Ovary (tissue), 9 donors: ENCODE results near the gene C8A. TPM values are rescaled to one million over a fixed set of nuclear protein-coding genes. Genes with fewer than 3 reads are reported as not detected.

Experiments
- DNase-seq, 5 donors: peaks; one replicate each; pipeline ENCODE4 v3.0.0-alpha.2; 2019 to 2020
- H3K27ac ChIP-seq, 2 donors: fragments of 200-600 bp; one replicate each; pipeline versions ENCODE4 v1.5.1 to v1.8.0; 2019 to 2022
- H3K27me3 ChIP-seq: fragments of 200-600 bp; one replicate; pipeline ENCODE4 v1.8.0; 2022
- H3K36me3 ChIP-seq: fragments of 200-600 bp; sonication (generic); one replicate; pipeline ENCODE4 v1.5.1; 2019
- H3K4me1 ChIP-seq: one replicate; pipeline ENCODE4 v1.8.1; 2013; ENCODE audit warnings: mild to moderate bottlenecking, moderate library complexity; ENCODE audit not compliant: insufficient read depth
- H3K4me3 ChIP-seq: fragments of 200-600 bp; sonication (generic); one replicate; pipeline ENCODE4 v1.5.1; 2017
- H3K9me3 ChIP-seq, 2 donors: fragments of 200-600 bp in 1 of 2; sonication (generic) in 1 of 2; one replicate each; pipeline versions ENCODE4 v1.5.1 to v1.8.1; 2013 to 2019; ENCODE audit warnings: mild to moderate bottlenecking in 1 of 2, moderate library complexity in 1 of 2
- CTCF ChIP-seq, 3 donors: fragments of 450-650 bp in 2 of 3; fragments of 200-600 bp in 1 of 3; IDR thresholded peaks; one replicate each; pipeline versions ENCODE4 v1.5.1 to v1.8.0; 2016 to 2022; ENCODE audit warnings: antibody characterized with exemption in 3 of 3, mild to moderate bottlenecking in 1 of 3
- EP300 ChIP-seq: sonication (generic); formaldehyde crosslinking; IDR thresholded peaks from one replicate; pipeline ENCODE4 v1.6.1; 2017; ENCODE audit warnings: antibody characterized with exemption
- POLR2A ChIP-seq: fragments of 450-650 bp; IDR thresholded peaks from one replicate; pipeline ENCODE4 v1.6.1; 2017; ENCODE audit warnings: antibody characterized with exemption, mild to moderate bottlenecking, moderate library complexity
- WGBS, 3 donors: extraction: QIAGEN DNeasy Blood & Tissue Kit in 1 of 3; methylation state at CpG; one replicate each; pipeline versions ENCODE4 v1.1.5 to v1.1.7; 2013 to 2017; 5-methylcytosine and 5-hydroxymethylcytosine counted together
- intact Hi-C, 4 donors: fragments of 100-400 bp; cut with DNase I; formaldehyde crosslinking; loops; one replicate each; pipeline versions ENCODE4 v1.11.0 to v1.15.1; 2022 to 2023
- polyA plus RNA-seq, 2 donors: library from polyadenylated mRNA; stranded (reverse); fragments of 200-250 nt in 1 of 2; fragments of 350-450 nt in 1 of 2; fragmentation: Illumina TruSeq in 1 of 2; extraction: RNeasy Lipid Tissue Mini Kit (QIAGEN cat#74804) in 1 of 2; gene quantifications; one replicate each; pipeline ENCODE4 v1.2.3, GENCODE V29; 2013 to 2014
- total RNA-seq, 7 donors: library from RNA; depleted of rRNA in 2 of 7; stranded (reverse); fragments of >200 nt in 2 of 7; fragmentation: NEBNext Ultra II Directional in 3 of 7; extraction: Animal tissue kit (Norgen Biotek cat#: 25700) in 3 of 7; gene quantifications; one replicate each; pipeline versions ENCODE4 v1.1.0 to v1.2.4, GENCODE V29; 2016 to 2023
- donor health status: DM: no; HTN: no; CAD: no; lungs with moderate emphysema.
- donor health status: DM: no; HTN: no; CAD: no.
- donor health status: Bipolar disorder and iron deficiency.
- donor health status: DM: yes; HTN: yes; CAD: no.
- donor health status: DM: no; HTN: no; CAD: no.
- donor health status: DM: yes; HTN: yes; CAD: no.

Gene C8A
- total and polyA plus RNA-seq, 9 donors = 0.08 TPM; not detected in 8

GRCh38 chr1:56966698-56966999 lies 112.1 kb downstream of the C8A start:
- no peak for DNase-seq
- no peaks in the 10 kb centered on the region for H3K27me3 ChIP-seq
- TF ChIP-seq CTCF (IDR thresholded peaks at IDR 0.05) (no peak), EP300 (no peak), POLR2A (no peak)
- H3K4me3 ChIP-seq = no peak overlapping the region
- no peaks in the 10 kb centered on the region for H3K9me3 ChIP-seq
- no peaks in the 10 kb centered on the region for H3K36me3 ChIP-seq
- intact Hi-C loops = no loop called here
- 95 to 98% (median 97%) methylated on average over 1 of the region's 1 CpG for WGBS, 3 donors
- H3K4me1 ChIP-seq = no peaks in the 10 kb centered on the region
- H3K27ac ChIP-seq = no peak overlapping the region

DNA sequence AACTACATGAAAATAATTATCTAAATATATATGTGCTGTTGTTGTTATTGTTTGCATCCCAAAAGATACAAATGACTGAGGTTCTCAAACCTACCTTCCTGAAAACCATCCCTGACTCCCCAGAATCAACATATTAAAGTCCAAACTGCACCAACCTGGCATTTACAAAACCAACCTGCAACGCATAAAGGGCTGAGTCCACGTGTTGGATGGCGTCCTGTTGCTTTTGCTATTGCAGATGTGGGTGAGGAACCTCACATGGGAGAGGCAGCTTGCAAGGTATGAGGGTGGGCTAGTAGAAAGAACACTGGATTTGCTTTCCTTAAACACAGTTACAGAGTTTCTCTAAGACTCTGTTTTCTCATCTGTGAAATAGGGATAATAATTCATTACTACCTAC lies 112.8 kb downstream of the C8A start:
- TF ChIP-seq CTCF (IDR thresholded peaks at IDR 0.05) (no peak), POLR2A (no peak), EP300 (no peak)
- DNase-seq = no peak
- Histone ChIP-seq H3K4me3 (no peak overlapping the region), H3K27ac (no peak overlapping the region), H3K9me3 (no peaks in the 10 kb centered on the region), H3K36me3 (no peaks in the 10 kb centered on the region), H3K27me3 (no peaks in the 10 kb centered on the region), H3K4me1 (no peaks in the 10 kb centered on the region)
- intact Hi-C loops = no loop called here
- 71 to 80% (median 78%) methylated on average over 3 of the region's 3 CpGs for whole genome bisulfite sequencing, 3 donors

Other genes starting within 250 kb of the C8A start
- gene PRKAA2, start 209.5 kb upstream of the C8A start, total RNA-seq = 1 to 10 TPM; 2.4 to 5.4 (median 3.8) TPM
- 1 to 10 TPM in 1 of 2 donors, under 1 TPM in 1; 0.81 to 2.9 TPM for gene PRKAA2, start 209.5 kb upstream of the C8A start, polyA plus RNA-seq
- gene FYB2, start 35.4 kb upstream of the C8A start, total RNA-seq = 10 to 100 TPM in 1 of 7 donors, 1 to 10 TPM in 4, not detected in 2; 1.2 to 81.5 (median 2.1) TPM
- gene FYB2, start 35.4 kb upstream of the C8A start, polyA plus RNA-seq = under 1 TPM; 0.06 to 0.18 TPM
- under 1 TPM in 1 of 7 donors, not detected in 6; 0.13 TPM for gene C8B, start 111.2 kb downstream of the C8A start, total RNA-seq
- gene C8B, start 111.2 kb downstream of the C8A start, polyA plus RNA-seq = not detected